GM19397 (cell line): ENCODE results near the gene IL21R.
"Not testable (repeated sequence)": the region's sequence is repeated elsewhere in the genome, so short reads cannot be mapped to it uniquely, and the experiment has no call there.

Experiments
- ATAC-seq: cut with Tn5 transposase; IDR thresholded peaks from one replicate; pipeline ENCODE4 v1.9.1; 2021; ENCODE audit warnings: mild to moderate bottlenecking, moderate library complexity; ENCODE audit not compliant: unreplicated experiment

Gene IL21R

GRCh38 chr16:27374804-27375425 lies 27.1 kb upstream of the IL21R start:
- ATAC-seq: no peak

- ATAC-seq: peak; percentile 45
Measured at GRCh38 chr16:27377666-27378485, 24.1 kb upstream of the IL21R start.

- no peak for ATAC-seq
Measured at GRCh38 chr16:27378871-27379481, 23.0 kb upstream of the IL21R start.

- no peak for ATAC-seq
Measured at GRCh38 chr16:27379919-27380318, 22.1 kb upstream of the IL21R start.

DNA sequence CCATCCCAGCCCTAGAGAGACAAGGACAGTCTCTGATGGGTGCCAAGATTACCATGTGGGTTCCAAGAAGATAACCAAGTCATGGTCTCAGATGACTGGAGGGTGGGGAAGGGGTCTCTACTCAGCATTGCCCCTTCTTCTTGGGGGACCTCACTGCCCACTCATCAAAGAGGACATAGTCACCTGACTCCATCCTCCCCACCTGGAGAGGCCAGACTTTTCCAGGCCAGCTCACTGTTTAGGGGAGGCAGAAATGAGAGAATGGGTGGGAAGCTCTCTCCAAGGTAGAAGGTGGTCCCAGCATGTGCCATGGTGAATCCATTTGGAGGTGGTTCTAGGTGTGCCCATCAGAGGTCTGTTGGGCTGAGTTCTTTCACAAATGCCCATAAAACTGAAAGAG lies 20.7 kb upstream of the IL21R start:
- ATAC-seq: no peak

DNA sequence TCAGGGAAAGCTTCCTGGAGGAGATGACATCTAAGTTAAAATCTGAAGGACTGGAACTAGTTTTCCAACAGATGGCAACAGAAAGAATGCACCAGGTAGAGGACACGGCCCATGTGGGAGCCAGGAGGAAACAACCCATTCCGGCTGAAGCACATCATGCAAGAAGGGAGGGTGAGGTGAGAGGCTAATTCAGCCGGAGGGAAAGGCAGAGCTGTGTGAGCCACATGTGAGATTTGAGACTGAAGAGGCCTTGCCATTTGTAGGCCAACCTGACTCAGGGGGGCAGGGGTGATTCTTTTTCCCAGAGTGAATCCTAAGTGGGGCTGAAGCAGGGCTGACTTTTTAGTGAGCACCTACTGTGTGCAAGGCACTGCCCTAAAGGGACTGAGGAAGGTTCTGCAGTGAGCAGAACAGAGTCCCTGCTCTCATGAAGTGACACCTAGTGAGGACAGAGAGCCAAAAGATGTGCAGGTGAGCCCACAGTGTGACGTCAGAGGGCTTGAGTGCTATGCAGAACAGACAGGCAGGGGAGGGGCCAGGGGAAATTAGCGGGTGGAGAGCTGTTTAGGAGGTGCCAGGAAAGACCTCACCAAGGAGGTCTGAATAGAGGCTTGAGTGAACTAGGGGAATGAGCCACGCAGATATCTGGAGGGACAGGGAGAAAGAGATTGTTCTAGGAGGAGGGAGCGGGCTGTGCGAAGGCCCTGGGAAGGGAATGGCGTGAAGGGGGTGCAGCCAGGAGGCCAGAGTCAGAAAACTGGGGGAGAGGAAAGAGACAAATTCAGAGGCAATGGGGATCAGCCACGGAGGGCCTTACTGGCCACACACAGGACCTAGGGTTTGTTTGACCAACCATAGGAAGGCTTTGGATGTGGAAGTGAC lies 19.8 kb upstream of the IL21R start:
- no peak for ATAC-seq

DNA sequence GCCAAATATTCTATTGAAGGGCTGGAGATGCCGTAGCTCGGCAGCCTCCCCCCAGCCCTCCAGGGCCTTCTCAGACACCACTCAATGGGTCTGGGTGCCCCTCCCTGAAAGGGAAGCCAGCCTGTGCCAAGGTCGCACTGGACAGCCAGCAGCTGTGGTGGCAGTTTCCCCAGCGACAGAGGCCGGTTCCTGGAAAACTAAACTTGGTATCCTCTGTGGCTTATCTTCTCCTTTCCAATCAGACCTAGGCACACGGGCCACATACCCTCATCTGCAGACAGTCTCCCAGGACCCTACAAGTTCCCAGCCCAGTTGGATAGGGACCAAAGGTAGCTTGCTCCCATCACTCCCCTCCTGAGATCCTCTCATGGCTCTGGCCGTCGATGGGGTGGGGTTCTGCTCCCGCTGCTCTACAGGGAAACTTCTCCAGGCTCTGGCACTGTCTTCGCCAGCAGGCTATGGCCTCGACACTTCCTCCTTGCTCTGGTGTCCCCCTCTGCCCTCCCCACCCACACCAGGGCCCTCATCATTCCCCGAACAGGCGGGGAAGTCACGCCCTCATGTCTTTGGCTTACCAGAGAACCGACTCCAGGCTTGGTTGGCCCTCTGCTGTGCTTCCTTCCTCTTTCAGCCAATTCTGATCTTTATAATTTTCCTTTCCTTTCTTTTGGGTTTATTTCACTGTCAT lies 18.3 kb upstream of the IL21R start:
- ATAC-seq: no peak

- ATAC-seq: no peak
Measured at GRCh38 chr16:27384425-27384824, 17.5 kb upstream of the IL21R start.

GRCh38 chr16:27385398-27385797 lies 16.6 kb upstream of the IL21R start:
- no peak for ATAC-seq

DNA sequence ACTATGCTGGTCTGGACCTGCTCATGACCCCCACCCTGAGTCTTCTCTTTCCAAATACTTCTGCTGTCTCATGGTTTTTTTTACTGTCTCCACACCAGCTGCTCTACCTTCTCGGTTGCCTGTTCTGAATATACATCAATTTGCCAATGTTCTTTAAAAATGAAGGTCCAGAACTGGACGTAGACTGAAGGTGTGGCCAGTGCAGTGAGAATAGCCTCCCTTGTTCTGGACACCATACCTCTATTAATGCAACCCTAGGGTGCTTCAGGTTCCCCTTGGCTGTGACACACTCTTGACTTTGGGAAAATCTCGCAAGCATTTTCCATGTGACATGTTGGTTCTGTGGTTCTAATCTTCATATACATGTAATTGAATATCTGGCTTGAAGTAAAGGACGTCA lies 15.3 kb upstream of the IL21R start:
- ATAC-seq: no peak

- ATAC-seq: no peak
Measured at GRCh38 chr16:27387724-27388123, 14.2 kb upstream of the IL21R start.

GRCh38 chr16:27389272-27389961 lies 12.6 kb upstream of the IL21R start:
- ATAC-seq: no peak

- no peak for ATAC-seq
Measured at GRCh38 chr16:27390151-27390550, 11.8 kb upstream of the IL21R start.

DNA sequence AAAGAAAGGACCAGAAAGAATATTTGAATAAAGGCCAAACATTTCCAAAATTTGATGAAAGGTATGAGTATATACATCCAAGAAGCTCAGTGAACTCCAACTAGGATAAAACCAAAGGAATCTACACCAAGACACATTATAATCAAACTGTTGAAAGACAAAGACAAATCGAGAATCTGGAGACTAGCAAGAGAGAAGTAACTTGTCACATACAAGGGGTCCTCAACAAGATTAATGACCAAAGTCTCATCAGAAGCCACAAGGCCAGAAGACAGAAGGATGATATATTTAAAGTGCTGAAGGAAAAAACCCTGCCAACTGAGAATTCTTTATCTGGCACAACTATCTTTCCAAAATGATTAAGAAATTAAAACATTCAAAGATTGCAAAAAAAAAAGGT lies 9.3 kb upstream of the IL21R start:
- no peak for ATAC-seq

- no peak for ATAC-seq
Measured at GRCh38 chr16:27394516-27394915, 7.5 kb upstream of the IL21R start.

DNA sequence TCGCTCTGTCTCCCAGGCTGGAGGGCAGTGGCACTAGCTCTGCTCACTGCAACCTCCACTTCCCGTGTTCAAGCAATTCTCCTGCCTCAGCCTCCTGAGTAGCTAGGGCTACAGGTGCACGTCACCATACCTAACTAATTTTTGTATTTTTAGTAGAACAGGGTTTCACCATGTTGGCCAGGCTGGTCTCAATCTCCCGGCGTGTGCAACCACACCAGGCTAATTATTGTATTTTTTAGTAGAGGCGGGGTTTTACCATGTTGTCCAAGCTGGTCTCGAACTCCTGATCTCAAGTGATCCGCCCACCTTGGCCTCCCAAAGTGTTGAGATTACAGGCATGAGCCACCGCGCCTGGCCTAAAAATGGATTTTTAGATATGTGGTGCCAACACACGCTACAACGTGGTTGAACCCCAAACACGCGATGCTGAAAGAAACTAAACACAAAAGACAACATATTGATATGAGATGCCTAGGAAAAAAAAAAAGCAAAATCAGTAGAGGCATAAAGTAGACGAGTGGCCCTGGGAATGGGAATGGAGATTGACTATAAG lies 3.6 kb upstream of the IL21R start:
- ATAC-seq: not testable (repeated sequence)

DNA sequence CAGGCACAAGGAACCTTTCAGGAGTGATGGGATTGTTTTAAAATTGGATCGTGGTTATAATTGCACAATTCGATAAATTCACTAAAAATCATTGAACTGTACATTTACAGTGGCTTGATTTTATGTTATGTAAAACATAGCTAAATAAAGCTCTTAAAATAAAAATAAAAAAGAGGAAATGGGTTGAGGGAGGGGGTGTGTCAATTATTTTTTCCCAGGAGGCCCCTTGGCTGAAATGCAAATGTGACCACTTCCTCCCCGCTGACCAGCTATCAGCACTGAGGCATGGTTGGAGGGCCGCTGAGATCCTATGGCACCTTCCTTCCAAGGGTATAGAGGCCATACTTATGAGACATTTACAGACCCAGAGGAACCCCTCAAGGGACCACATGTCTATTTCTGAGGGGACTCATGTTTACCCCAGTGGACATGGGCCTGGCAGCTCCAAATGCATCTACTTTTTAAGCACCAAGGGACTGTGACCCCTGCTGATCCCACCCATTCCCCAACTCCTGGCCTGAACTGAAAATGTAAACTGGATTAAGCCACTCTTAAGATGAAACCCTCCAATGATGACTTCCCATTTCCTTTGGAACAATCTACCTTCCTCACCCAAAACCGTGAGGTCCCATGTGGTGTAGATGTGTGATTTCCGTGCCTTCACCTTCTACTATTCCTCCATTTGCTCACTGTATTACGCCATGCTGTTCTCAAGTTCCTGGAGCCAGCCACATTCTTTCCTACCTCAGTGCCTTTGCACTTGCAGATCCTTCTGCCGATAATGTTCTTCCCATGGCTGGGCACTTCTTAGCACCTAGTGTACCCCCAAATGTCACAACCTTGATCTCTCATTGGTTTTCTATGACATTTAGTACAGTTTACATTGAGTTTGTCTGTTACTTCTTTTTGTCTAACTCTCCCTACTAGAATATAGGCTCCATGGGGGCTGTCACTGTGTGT lies 2.8 kb upstream of the IL21R start:
- no peak for ATAC-seq

DNA sequence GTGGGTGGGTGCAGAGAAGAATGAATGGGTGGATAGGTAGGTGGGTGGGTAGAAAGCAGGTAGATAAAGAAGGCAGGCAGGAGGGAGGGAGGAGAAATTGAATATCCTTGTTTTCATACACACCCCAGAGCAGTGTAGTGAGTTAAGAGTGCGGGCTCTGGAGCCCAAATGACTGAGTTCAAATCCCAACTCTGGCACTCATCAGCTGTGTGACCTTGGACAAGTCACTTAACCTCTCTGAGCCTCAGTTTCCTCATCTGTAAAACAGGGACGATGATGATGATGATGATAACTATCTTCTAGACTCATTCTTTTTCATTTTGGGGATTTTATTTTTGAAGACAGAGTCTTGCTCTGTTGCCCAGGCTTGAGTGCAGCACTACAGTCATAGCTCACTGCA lies 2.0 kb upstream of the IL21R start:
- ATAC-seq: no peak
